HG03521 (cell line): Measurements from ENCODE around the gene DGAT2.

Experiments used
- ATAC-seq: cut with Tn5 transposase; IDR thresholded peaks from one replicate; pipeline ENCODE4 v1.9.1; 2021; ENCODE audit warnings: mild to moderate bottlenecking, moderate library complexity; ENCODE audit not compliant: unreplicated experiment

DGAT2 gene

GRCh38 chr11:75800136-75800675, 31.6 kb downstream of the DGAT2 start:
- ATAC-seq = no peak

DNA sequence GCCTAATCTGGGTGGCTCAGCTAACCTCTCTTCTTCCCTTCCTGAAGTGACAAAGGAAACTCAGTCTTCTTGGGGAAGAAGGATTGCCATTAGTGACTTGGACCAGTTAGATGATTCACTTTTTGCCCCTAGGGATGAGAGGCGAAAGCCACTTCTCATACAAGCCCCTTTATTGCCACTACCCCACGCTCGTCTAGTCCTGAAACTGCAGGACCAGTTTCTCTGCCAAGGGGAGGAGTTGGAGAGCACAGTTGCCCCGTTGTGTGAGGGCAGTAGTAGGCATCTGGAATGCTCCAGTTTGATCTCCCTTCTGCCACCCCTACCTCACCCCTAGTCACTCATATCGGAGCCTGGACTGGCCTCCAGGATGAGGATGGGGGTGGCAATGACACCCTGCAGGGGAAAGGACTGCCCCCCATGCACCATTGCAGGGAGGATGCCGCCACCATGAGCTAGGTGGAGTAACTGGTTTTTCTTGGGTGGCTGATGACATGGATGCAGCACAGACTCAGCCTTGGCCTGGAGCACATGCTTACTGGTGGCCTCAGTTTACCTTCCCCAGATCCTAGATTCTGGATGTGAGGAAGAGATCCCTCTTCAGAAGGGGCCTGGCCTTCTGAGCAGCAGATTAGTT, 32.3 kb downstream of the DGAT2 start:
- ATAC-seq = no peak

DNA sequence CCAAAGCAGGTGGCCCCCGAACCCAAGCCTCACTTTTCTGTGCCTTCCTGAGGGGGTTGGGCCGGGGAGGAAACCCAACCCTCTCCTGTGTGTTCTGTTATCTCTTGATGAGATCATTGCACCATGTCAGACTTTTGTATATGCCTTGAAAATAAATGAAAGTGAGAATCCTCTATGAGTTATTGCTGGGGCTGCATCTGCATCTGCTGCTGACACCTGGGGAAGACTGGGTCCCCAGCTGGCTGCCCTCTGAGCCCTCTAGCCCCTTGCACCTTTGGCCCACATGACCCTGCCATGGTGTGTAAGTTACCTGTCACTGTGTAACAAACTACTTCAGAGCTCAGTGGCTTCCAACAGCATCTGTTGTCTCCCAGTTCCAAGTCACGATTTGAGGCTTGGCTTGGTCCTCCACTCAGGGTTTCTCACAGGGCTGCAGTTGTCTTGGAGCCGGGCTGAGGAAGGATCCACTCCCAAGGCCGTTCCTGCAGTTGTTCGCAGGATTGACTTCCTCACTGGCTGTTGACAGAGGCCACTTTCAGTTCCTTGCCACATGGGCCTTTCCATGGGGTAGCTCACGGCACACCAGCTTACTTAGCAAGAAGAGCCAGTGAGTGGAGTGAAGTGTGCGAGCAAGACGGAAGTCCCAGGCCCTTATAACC, 32.9 kb downstream of the DGAT2 start:
- no peak for ATAC-seq

GRCh38 chr11:75802021-75802912, 33.7 kb downstream of the DGAT2 start:
- no peak for ATAC-seq

GRCh38 chr11:75802913-75803820, 34.6 kb downstream of the DGAT2 start:
- ATAC-seq = no peak

- no peak for ATAC-seq
Observed at GRCh38 chr11:75809111-75809510, 40.5 kb downstream of the DGAT2 start.

DNA sequence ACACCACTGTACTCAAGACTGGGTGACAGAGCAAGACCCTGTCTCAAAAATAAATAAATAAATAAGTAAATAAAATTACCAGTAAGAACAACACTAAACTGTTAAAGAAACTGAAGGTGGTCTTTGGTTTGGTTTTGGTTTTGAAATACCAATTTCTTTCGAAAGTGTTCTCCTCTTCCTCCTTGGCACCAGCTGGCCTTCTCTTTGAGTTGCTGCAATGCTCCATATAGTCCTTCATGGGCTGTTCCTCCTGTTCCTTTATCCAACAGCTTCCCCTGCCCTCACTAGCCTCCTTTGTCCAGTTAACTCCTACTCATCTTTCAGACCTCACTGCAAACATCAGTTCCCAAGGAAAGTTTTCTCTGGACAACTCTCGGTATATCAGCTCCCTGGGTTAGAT, 41.4 kb downstream of the DGAT2 start:
- no peak for ATAC-seq

GRCh38 chr11:75810637-75811390, 42.2 kb downstream of the DGAT2 start:
- no peak for ATAC-seq

DNA sequence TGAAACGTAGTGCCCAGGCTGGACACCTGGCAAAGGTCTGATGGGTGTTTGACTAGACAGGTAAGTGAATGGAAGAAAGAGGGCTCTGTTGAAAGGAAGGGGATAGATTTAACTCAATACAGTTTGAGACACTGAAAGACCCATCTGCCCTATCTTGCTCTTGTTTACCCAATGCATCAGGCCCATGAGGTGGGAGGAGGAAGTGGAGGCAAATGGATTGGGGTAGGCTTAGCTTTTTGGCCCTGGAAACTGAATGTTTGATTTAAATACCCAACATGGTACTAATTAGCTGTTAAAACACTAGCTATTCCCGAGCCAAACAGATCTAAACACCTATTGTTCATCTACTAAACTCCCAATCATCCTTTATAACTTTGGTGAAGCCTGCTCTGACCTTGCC, 42.9 kb downstream of the DGAT2 start:
- ATAC-seq = no peak

- ATAC-seq = no peak
Observed at GRCh38 chr11:75812542-75813040, 44.0 kb downstream of the DGAT2 start.

DNA sequence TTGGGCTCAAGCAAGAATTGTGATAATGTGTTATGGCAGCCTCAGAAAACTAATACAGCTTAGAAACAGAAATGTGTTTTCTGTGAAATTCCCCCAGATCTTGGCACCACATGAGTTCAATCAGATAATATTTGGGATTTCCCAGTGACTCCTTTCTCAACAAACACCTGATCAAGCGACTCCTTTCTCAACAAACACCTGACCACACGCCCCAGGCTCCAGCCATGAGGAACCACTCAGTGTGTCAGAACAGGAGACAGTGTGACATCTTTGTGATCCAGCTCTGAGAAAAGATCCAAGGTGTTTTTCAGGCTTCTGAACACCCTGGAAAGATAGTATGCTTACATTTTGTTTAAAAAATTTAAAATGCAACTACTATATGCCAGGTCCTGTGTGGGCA, 44.5 kb downstream of the DGAT2 start:
- ATAC-seq = no peak

- ATAC-seq = no peak
Observed at GRCh38 chr11:75813622-75814039, 45.1 kb downstream of the DGAT2 start.

- peak; percentile 21 for ATAC-seq
Observed at GRCh38 chr11:75814363-75814676, 45.7 kb downstream of the DGAT2 start.

DNA sequence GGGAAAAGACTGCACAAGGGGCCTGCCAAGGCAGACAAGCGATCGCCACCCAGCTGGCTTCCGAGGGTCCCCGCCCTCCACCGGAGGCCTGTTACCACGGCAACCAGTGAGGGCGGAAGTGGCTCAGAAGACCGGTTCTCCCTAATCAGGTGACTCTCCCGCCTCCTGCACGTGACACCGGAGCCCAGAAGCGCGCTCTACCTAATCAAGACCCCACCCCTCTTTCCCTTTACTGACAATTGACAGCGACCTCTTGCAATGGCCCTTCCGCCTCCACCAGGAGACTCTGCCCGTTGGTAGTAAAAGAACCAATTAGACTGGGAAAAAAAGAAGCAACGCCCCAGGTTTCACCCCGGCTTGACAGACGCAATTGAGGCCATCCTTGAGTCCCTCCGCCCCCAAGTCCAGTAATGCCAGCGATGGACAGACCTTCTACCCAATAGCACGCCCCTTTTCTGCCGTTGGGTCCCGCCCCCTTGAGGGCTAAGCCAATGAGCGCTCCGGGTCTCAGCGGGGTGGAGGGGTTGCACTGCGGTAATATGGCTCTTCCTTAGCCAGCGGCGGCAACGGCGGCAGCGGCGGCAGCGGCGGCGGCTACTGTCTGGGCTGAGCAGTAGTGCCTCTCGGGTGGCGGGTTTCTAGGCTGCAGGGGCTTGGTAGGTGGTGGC, 46.2 kb downstream of the DGAT2 start, which contains the start of gene UVRAG:
TSS of gene UVRAG (plus strand) at position 534 of the 668 bp plus-strand sequence. CDS start 198 bp downstream, outside the sequence.
- peak; percentile 74 for ATAC-seq

- peak; percentile 19 for ATAC-seq
Observed at GRCh38 chr11:75815345-75816168, 47.0 kb downstream of the DGAT2 start.

- ATAC-seq = no peak
Observed at GRCh38 chr11:75816561-75817239, 48.1 kb downstream of the DGAT2 start.

DNA sequence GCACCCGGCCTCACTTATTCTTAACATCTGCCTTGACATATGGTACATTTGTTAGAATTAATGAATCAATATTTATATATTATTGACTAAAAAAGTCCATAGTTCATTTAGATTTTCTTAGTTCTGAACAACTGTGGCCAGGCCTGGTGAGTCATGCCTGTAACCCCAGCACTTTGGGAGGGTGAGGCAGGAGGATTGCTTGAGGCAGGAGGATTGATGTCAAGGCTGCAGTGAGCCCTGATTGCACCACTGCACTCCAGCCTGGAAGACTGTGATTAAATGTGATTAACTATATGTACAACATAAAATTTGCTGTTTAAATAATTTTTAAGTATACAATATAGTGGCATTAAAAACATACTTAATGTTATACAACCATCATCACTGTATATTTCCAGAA, 52.1 kb downstream of the DGAT2 start:
- ATAC-seq = no peak

DNA sequence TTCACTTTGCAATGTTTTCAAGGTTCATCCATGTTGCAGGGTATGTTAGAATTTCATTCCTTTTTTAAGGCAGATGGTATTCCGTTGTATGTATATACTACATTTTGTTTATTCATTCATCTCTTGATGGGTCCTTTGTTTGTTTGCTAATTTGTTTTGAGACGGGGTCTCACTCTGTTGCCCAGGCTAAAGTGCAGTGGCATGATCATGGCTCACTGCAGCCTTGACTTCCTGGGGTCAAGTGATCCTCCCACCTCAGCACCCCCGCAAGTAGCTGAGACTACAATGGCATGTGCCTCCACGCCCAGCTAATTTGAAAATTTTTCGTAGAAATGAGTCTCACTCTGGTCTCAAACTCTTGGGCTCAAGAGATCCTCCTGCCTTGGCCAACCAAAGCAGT, 52.6 kb downstream of the DGAT2 start:
- ATAC-seq = no peak
